CD4-positive, alpha-beta T cell (primary cell): ENCODE data around the gene SUPT3H. TPM values are rescaled to one million over a fixed set of nuclear protein-coding genes. Genes with fewer than 3 reads are reported as not detected.

Experiments used
- ATAC-seq: fragments of 200-7000 bp; cut with Tn5 transposase; one replicate; pipeline ENCODE4 v1.10.0; 2022; ENCODE audit warnings: mild to moderate bottlenecking; ENCODE audit not compliant: poor library complexity
- CTCF ChIA-PET: fragments of 350-600 bp; sonication (Branson Sonifier 250); formaldehyde crosslinking; loops from one replicate; lab custom pipeline; 2021; ENCODE audit warnings: antibody characterized with exemption, inconsistent platforms; lab: Charles Lee
- POLR2A ChIA-PET: fragments of 350-600 bp; sonication (Branson Sonifier 250); formaldehyde crosslinking; loops from one replicate; lab custom pipeline; 2021; ENCODE audit warnings: antibody characterized with exemption, inconsistent platforms; lab: Charles Lee
- DNase-seq, 14 experiments: peaks; one replicate each; pipeline ENCODE4 v3.0.0-alpha.2; 2013 to 2020; ENCODE audit warnings: mixed read lengths in 2 of 14
- H3K27ac ChIP-seq, 2 donors: one replicate each; pipeline versions ENCODE4 v1.5.1 to v1.7.0; 2013; ENCODE audit warnings: low read length in 2 of 2, low read depth in 1 of 2, mild to moderate bottlenecking in 1 of 2
- H3K27me3 ChIP-seq, 2 experiments: 1 replicate in 1 of 2; 2 replicates in 1 of 2; pipeline versions ENCODE4 v1.6.1 to v1.7.0; 2013; ENCODE audit warnings: low read length in 2 of 2, control low read depth in 1 of 2, mild to moderate bottlenecking in 1 of 2, moderate library complexity in 1 of 2; ENCODE audit not compliant: insufficient read depth in 2 of 2, control insufficient read depth in 1 of 2
- H3K36me3 ChIP-seq: one replicate; pipeline ENCODE4 v1.6.1; 2013; ENCODE audit warnings: low read length, control low read depth; ENCODE audit not compliant: insufficient read depth
- H3K4me1 ChIP-seq: one replicate; pipeline ENCODE4 v1.6.1; 2013; ENCODE audit warnings: low read length, control low read depth; ENCODE audit not compliant: insufficient read depth
- H3K4me3 ChIP-seq: one replicate; pipeline ENCODE4 v1.5.1; 2013; ENCODE audit warnings: mild to moderate bottlenecking, low read length, moderate library complexity
- H3K9me3 ChIP-seq, 2 experiments: 1 replicate in 1 of 2; 2 replicates in 1 of 2; pipeline versions ENCODE4 v1.6.1 to v1.7.0; 2013; ENCODE audit warnings: low read length in 2 of 2, mild to moderate bottlenecking in 2 of 2, control low read depth in 1 of 2, moderate library complexity in 1 of 2; ENCODE audit not compliant: control insufficient read depth in 1 of 2, insufficient read depth in 1 of 2
- H3K27ac Mint-ChIP-seq: one replicate; pipeline ENCODE4 v1.8.0; 2020; ENCODE audit warnings: mixed read lengths
- H3K27me3 Mint-ChIP-seq: one replicate; pipeline ENCODE4 v1.8.0; 2021; ENCODE audit warnings: mixed read lengths
- H3K36me3 Mint-ChIP-seq: one replicate; pipeline ENCODE4 v1.8.0; 2021; ENCODE audit warnings: low read depth, mixed read lengths
- H3K4me1 Mint-ChIP-seq: one replicate; pipeline ENCODE4 v1.8.0; 2021; ENCODE audit warnings: low read depth, mixed read lengths
- H3K4me3 Mint-ChIP-seq: one replicate; pipeline ENCODE4 v1.8.0; 2020; ENCODE audit warnings: mild to moderate bottlenecking, mixed read lengths
- H3K9me3 Mint-ChIP-seq: one replicate; pipeline ENCODE4 v1.8.0; 2020; ENCODE audit warnings: mixed read lengths
- intact Hi-C, 2 experiments: fragments of 100-400 bp; cut with DNase I in 1 of 2; cut with micrococcal nuclease in 1 of 2; formaldehyde crosslinking; loops; one replicate each; pipeline versions ENCODE4 v1.15.1 to v1.9.0; 2023 to 2025; cut with DNase I, micrococcal nuclease
- total RNA-seq, 174 experiments: library from RNA in 2 of 174; stranded (reverse) in 2 of 174; gene quantifications; one replicate each; pipeline ENCODE4 v1.2.3 and lab custom pipeline; 2021 to 2026
- TF ChIP-seq, protein P1 (sequence below): fragments of 200-600 bp; IDR thresholded peaks from one replicate; pipeline ENCODE4 v1.8.0; 2022; ENCODE audit warnings: antibody characterized with exemption, mild to moderate bottlenecking

The SUPT3H gene
- total RNA-seq, 2 experiments from 2014 or later = 8.9 to 10.5 TPM

DNA sequence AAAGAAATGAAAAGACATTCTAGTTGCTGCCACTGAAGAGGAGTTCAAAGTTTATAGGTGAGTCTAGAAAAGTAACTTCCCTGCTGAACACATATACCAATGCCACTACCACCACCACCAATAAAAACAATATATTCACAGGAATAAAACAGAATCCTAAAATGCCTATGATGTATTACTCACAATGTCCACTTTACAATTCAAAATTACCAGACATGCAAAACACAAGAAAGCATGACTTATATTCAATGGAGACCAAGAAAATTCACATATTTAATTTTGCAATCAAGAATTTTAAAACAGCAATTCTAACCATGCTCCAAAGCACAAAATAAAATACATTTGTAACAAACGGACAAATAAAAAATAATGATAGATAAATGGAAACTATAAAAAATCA is 434.9 kb downstream of the SUPT3H start:
- intact Hi-C loops = no loop called here
- Mint-ChIP-seq H3K9me3 (peaks cover 10% of the 10 kb centered on the region), H3K4me3 (no peak overlapping the region), H3K4me1 (peaks cover 25% of the 10 kb centered on the region), H3K36me3 (peaks cover 59% of the 10 kb centered on the region), H3K27me3 (no peaks in the 10 kb centered on the region), H3K27ac (no peak overlapping the region)
- Histone ChIP-seq H3K27me3 (no peaks in the 10 kb centered on the region), H3K27ac (no peak overlapping the region), H3K4me3 (no peak overlapping the region), H3K4me1 (no peaks in the 10 kb centered on the region), H3K36me3 (no peaks in the 10 kb centered on the region), H3K9me3 (peaks cover 0 to 5% of the 10 kb centered on the region in 2 experiments)
- CTCF ChIA-PET = no interaction called here
- DNase-seq (no peak), ATAC-seq (no peak)
- POLR2A ChIA-PET = no interaction called here
- TF ChIP-seq, protein P1, sequence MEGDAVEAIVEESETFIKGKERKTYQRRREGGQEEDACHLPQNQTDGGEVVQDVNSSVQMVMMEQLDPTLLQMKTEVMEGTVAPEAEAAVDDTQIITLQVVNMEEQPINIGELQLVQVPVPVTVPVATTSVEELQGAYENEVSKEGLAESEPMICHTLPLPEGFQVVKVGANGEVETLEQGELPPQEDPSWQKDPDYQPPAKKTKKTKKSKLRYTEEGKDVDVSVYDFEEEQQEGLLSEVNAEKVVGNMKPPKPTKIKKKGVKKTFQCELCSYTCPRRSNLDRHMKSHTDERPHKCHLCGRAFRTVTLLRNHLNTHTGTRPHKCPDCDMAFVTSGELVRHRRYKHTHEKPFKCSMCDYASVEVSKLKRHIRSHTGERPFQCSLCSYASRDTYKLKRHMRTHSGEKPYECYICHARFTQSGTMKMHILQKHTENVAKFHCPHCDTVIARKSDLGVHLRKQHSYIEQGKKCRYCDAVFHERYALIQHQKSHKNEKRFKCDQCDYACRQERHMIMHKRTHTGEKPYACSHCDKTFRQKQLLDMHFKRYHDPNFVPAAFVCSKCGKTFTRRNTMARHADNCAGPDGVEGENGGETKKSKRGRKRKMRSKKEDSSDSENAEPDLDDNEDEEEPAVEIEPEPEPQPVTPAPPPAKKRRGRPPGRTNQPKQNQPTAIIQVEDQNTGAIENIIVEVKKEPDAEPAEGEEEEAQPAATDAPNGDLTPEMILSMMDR = no peak

DNA sequence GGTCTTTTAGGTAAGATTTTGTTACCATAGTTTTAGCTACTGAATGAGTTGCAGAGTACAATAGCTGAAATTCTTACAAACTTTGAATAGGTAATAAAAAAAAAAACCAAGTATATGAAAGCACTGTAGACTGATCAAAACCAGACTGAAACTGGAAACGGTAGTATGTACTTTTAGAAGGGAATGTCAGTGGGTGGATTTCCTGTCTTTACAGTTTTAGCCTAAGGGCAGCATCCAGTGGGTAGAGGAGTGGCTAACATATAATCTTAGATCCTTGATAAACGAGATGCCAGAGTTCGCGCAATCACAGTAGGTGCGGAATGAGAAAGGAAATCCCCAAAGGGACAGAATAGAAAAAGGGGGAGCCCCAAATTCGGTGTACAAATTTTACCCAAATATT is 435.5 kb downstream of the SUPT3H start:
- TF ChIP-seq, protein P1 = no peak
- Mint-ChIP-seq H3K4me1 (peaks cover 25% of the 10 kb centered on the region), H3K9me3 (peaks cover 10% of the 10 kb centered on the region), H3K4me3 (no peak overlapping the region), H3K27ac (no peak overlapping the region), H3K27me3 (no peaks in the 10 kb centered on the region), H3K36me3 (peaks cover 54% of the 10 kb centered on the region)
- peaks cover 0 to 5% of the 10 kb centered on the region in 2 experiments for H3K9me3 ChIP-seq
- intact Hi-C loops = no loop called here
- ATAC-seq = no peak
- ChIA-PET CTCF (no interaction called here), POLR2A (no interaction called here)
- H3K27me3 ChIP-seq = no peaks in the 10 kb centered on the region
- no peak overlapping the region for H3K4me3 ChIP-seq
- no peak for DNase-seq
- no peaks in the 10 kb centered on the region for H3K4me1 ChIP-seq
- H3K27ac ChIP-seq = no peak overlapping the region
- H3K36me3 ChIP-seq = no peaks in the 10 kb centered on the region

DNA sequence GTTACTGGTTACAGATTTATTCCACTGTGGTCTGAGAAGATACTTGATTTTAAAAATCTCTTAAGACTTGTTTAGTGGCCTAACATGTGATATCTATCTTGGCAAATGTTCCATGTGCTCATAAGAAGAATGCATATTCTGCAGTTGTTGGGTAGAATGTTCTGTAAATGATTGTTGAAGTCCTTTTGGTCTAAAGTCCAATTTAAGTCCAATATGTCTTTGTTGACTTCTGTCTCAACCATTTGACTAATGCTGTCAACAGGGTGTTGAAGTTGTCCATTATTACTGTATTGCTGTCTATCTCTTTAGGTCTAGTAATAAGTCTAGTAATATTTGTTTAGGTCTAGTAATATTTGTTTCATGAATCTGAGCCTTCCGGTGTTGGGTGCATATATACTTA is 437.4 kb downstream of the SUPT3H start:
- Mint-ChIP-seq H3K4me1 (peaks cover 42% of the 10 kb centered on the region), H3K4me3 (no peak overlapping the region), H3K27ac (no peak overlapping the region), H3K9me3 (peaks cover 5% of the 10 kb centered on the region), H3K36me3 (peaks cover 38% of the 10 kb centered on the region), H3K27me3 (no peaks in the 10 kb centered on the region)
- no peak for ATAC-seq
- Histone ChIP-seq H3K27me3 (no peaks in the 10 kb centered on the region), H3K4me3 (no peak overlapping the region), H3K4me1 (no peaks in the 10 kb centered on the region), H3K27ac (no peak overlapping the region), H3K36me3 (no peaks in the 10 kb centered on the region), H3K9me3 (peaks cover 0 to 2% of the 10 kb centered on the region in 2 experiments)
- TF ChIP-seq, protein P1 = no peak
- POLR2A ChIA-PET = no interaction called here
- DNase-seq = no peak
- CTCF ChIA-PET = no interaction called here
- intact Hi-C loops = no loop called here
